Tracheal epithelial cell (primary cell): ENCODE measurements around the gene NCAPD2. TPM values are rescaled to one million over a fixed set of nuclear protein-coding genes. Genes with fewer than 3 reads are reported as not detected.

Source experiments
- total RNA-seq: library from RNA; depleted of rRNA; stranded (reverse); fragments of >200 nt; gene quantifications from 2 replicates; pipeline ENCODE4 v1.2.1, GENCODE V29; 2014

NCAPD2 gene
- total RNA-seq: 10.6 and 25.4 TPM in 2 replicates

GRCh38 chr12:6493497-6494257, at the start of gene NCAPD2:
TSS of gene NCAPD2 (plus strand) at chr12:6494102. CDS start at chr12:6495099, 997 bp downstream.

GRCh38 chr12:6444704-6445688, 48.9 kb upstream of the NCAPD2 start, which contains the start of gene CD27:
TSS of gene CD27 (plus strand) at chr12:6444955. CDS start at chr12:6445096, 141 bp downstream.

GRCh38 chr12:6451348-6452244, 42.3 kb upstream of the NCAPD2 start, which contains the start of gene TAPBPL:
TSS of gene TAPBPL (plus strand) at chr12:6452042. CDS start at chr12:6452249, 207 bp downstream.

GRCh38 chr12:6470375-6471163, 23.3 kb upstream of the NCAPD2 start, which contains the start of gene VAMP1:
TSS of gene VAMP1 (minus strand) at chr12:6470677. CDS start at chr12:6470531, 146 bp downstream.

GRCh38 chr12:6492838-6493496, 935 bp upstream of the NCAPD2 start, which contains the start of gene MRPL51:
TSS of gene MRPL51 (minus strand) at chr12:6493262. CDS start at chr12:6493136, 126 bp downstream.

GRCh38 chr12:6533923-6534694, 40.2 kb downstream of the NCAPD2 start, which contains the start of gene GAPDH:
TSS of gene GAPDH (plus strand) at chr12:6534517. CDS start at chr12:6534833, 316 bp downstream.

Other genes with a start within 250 kb of the NCAPD2 start
- gene PLEKHG6, start 183.4 kb upstream of the NCAPD2 start, total RNA-seq: 26.2 and 51.3 TPM in 2 replicates
- gene TNFRSF1A, start 152.0 kb upstream of the NCAPD2 start, total RNA-seq: 39.0 and 49.6 TPM in 2 replicates
- gene SCNN1A, start 118.5 kb upstream of the NCAPD2 start, total RNA-seq: 22.2 and 110 TPM in 2 replicates
- 110 and 121 TPM in 2 replicates for gene LTBR, start 109.9 kb upstream of the NCAPD2 start, total RNA-seq
- not detected in 2 replicates for gene CD27, start 49.1 kb upstream of the NCAPD2 start, total RNA-seq
- gene TAPBPL, start 42.1 kb upstream of the NCAPD2 start, total RNA-seq: 3.2 and 5.3 TPM in 2 replicates
- gene VAMP1, start 23.4 kb upstream of the NCAPD2 start, total RNA-seq: under 0.01 and 0.21 TPM in 2 replicates
- gene MRPL51, start 840 bp upstream of the NCAPD2 start, total RNA-seq: 52.2 and 64.6 TPM in 2 replicates
- gene GAPDH, start 40.4 kb downstream of the NCAPD2 start, total RNA-seq: 6,794 and 7,400 TPM in 2 replicates
- 0.85 and 1.7 TPM in 2 replicates for gene IFFO1, start 61.9 kb downstream of the NCAPD2 start, total RNA-seq
- gene NOP2, start 74.2 kb downstream of the NCAPD2 start, total RNA-seq: 24.6 and 39.4 TPM in 2 replicates
- 179 and 185 TPM in 2 replicates for gene CHD4, start 113.3 kb downstream of the NCAPD2 start, total RNA-seq
- gene LPAR5, start 141.9 kb downstream of the NCAPD2 start, total RNA-seq: 2.3 and 3.9 TPM in 2 replicates
- gene ACRBP, start 153.3 kb downstream of the NCAPD2 start, total RNA-seq: not detected in 2 replicates
- gene ING4, start 169.0 kb downstream of the NCAPD2 start, total RNA-seq: 14.9 and 28.7 TPM in 2 replicates
- 5.8 and 6.4 TPM in 2 replicates for gene ZNF384, start 195.3 kb downstream of the NCAPD2 start, total RNA-seq
- gene PIANP, start 206.7 kb downstream of the NCAPD2 start, total RNA-seq: not detected in 2 replicates
- 56.6 and 68.8 TPM in 2 replicates for gene COPS7A, start 229.9 kb downstream of the NCAPD2 start, total RNA-seq